Naive B cell (primary cell): ENCODE measurements around the gene WDR18. TPM values are rescaled to one million over a fixed set of nuclear protein-coding genes. Genes with fewer than 3 reads are reported as not detected.

Experiments
- ATAC-seq, 2 donors: fragments of 150-1000 bp; cut with Tn5 transposase; 2 replicates each; pipeline ENCODE4 v1.10.0; 2021; ENCODE audit warnings: low read depth in 2 of 2, mild to moderate bottlenecking in 2 of 2, moderate library complexity in 2 of 2
- DNase-seq: peaks from one replicate; pipeline ENCODE4 v3.0.0; 2022
- H3K27ac Mint-ChIP-seq, 6 donors: one replicate each; pipeline ENCODE4 v1.8.0; 2020 to 2022; ENCODE audit warnings: mild to moderate bottlenecking in 6 of 6, mixed read lengths in 6 of 6, moderate library complexity in 5 of 6, inconsistent platforms in 2 of 6
- H3K27me3 Mint-ChIP-seq, 3 donors: one replicate each; pipeline ENCODE4 v1.8.0; 2021 to 2022; ENCODE audit warnings: mixed read lengths in 3 of 3, mild to moderate bottlenecking in 1 of 3
- H3K36me3 Mint-ChIP-seq, 2 donors: one replicate each; pipeline ENCODE4 v1.8.0; 2020 to 2022; ENCODE audit warnings: mixed read lengths in 2 of 2, inconsistent platforms in 1 of 2, mild to moderate bottlenecking in 1 of 2
- H3K4me1 Mint-ChIP-seq, 3 donors: one replicate each; pipeline ENCODE4 v1.8.0; 2020 to 2022; ENCODE audit warnings: mixed read lengths in 3 of 3, inconsistent platforms in 1 of 3, mild to moderate bottlenecking in 1 of 3, moderate library complexity in 1 of 3
- H3K4me3 Mint-ChIP-seq, 8 donors: one replicate each; pipeline ENCODE4 v1.8.0; 2020 to 2022; ENCODE audit warnings: mild to moderate bottlenecking in 8 of 8, mixed read lengths in 8 of 8, moderate library complexity in 8 of 8, inconsistent platforms in 2 of 8
- H3K9me3 Mint-ChIP-seq, 7 donors: one replicate each; pipeline ENCODE4 v1.8.0; 2020 to 2022; ENCODE audit warnings: mixed read lengths in 7 of 7, mild to moderate bottlenecking in 5 of 7, inconsistent platforms in 2 of 7, moderate library complexity in 1 of 7
- polyA plus RNA-seq, 6 donors: library from polyadenylated mRNA; unstranded; fragments of 300-500 nt; fragmentation: Illumina TruSeq; gene quantifications; one replicate each; pipeline ENCODE4 v1.2.3, GENCODE V29; 2021; ENCODE audit warnings: low read depth in 6 of 6

The WDR18 gene, protein sequence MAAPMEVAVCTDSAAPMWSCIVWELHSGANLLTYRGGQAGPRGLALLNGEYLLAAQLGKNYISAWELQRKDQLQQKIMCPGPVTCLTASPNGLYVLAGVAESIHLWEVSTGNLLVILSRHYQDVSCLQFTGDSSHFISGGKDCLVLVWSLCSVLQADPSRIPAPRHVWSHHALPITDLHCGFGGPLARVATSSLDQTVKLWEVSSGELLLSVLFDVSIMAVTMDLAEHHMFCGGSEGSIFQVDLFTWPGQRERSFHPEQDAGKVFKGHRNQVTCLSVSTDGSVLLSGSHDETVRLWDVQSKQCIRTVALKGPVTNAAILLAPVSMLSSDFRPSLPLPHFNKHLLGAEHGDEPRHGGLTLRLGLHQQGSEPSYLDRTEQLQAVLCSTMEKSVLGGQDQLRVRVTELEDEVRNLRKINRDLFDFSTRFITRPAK
- 10 to 100 TPM; 39.9 to 64.1 (median 52.5) TPM for polyA plus RNA-seq

DNA sequence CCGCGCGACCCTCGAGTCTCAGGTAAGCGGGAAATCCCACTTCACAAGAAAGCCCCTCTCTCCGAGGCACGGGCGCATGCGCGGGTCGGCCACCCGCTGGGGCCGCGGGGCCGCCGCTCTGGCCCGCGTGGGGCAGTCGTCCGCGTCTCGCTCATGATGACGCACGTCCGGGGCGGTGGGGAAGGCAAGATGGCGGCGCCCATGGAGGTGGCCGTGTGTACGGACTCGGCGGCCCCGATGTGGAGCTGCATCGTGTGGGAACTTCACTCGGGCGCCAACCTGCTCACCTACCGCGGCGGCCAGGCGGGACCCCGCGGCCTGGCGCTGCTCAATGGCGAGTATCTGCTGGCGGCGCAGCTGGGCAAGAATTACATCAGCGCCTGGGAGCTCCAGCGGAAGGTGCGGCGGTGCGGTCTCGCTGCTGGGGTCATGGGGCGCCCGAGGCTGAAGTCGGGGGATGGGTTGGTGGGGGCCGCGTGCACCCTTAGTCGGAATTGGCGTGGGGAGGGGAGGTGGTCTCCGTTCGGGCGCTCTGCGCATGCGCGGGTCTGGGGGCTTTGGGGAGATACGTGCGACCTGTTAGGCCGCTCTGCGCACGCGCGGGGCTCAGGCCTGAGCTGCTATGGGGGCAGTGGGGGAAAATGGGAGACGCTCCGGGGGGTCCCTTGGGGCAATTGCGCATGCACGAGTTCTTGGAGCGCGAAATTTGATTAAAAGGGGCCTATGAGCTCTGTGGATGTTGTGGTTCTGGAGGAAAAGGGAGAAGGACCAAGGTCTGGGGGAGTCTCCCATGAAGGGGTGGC is at the start of gene WDR18:
WDR18 (plus strand) TSS at position 181 of the 803 bp plus-strand sequence; CDS start at position 190, 9 bp downstream.
- no peaks in the 10 kb centered on the region for H3K36me3 Mint-ChIP-seq
- ATAC-seq (peak; percentile 89 to 94), DNase-seq (peak; percentile 90)
- no peaks in the 10 kb centered on the region for H3K27me3 Mint-ChIP-seq
- peaks cover 12 to 27% (median 20%) of the 10 kb centered on the region in 3 donors for H3K4me1 Mint-ChIP-seq
- H3K4me3 Mint-ChIP-seq = peak within 1 kb of the TSS; percentile 90 to 99 (median 96)
- no peaks in the 10 kb centered on the region for H3K9me3 Mint-ChIP-seq
- peak within 1 kb of the TSS; percentile 89 to 97 (median 93) for H3K27ac Mint-ChIP-seq

DNA sequence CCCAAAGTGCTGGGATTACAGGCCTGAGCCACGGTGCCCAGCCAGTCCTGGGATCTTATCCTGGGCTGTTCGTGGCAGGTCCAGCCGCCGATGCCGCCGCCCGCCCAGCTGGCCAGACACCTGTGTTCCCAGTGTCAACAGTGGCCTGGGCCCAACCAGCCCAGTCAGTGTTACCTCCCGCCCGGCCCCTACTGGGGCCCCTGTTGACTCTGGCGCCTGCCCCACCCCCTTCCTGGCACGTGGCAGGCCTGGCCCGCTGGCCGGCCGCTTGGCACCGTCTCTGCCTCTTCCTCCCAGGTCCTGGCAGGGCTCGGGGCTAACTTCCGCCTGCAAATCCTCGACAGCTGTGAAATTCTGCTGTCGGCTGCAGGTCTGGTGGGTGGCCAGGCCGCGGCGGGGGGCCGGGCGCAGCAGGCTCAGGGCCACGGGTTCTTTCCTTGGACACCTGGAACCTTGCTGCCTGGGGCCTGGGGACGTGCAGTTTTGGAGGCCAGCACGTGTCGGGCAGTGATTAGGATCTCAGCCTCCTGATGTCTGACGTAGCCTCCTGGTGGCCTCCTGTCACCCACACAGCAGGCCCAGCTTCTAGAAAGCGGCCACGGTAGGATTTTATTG is 49.2 kb upstream of the WDR18 start:
- Mint-ChIP-seq H3K36me3 (no peaks in the 10 kb centered on the region), H3K27ac (peak overlapping the region in 2 of 6 donors; percentile 16 to 76), H3K4me1 (peaks cover 19 to 41% (median 22%) of the 10 kb centered on the region in 3 donors), H3K27me3 (no peaks in the 10 kb centered on the region), H3K4me3 (no peak overlapping the region), H3K9me3 (peaks cover 0 to 4% (median 0%) of the 10 kb centered on the region in 7 donors)
- ATAC-seq = peak in 1 of 2 donors; percentile 41
- no peak for DNase-seq

DNA sequence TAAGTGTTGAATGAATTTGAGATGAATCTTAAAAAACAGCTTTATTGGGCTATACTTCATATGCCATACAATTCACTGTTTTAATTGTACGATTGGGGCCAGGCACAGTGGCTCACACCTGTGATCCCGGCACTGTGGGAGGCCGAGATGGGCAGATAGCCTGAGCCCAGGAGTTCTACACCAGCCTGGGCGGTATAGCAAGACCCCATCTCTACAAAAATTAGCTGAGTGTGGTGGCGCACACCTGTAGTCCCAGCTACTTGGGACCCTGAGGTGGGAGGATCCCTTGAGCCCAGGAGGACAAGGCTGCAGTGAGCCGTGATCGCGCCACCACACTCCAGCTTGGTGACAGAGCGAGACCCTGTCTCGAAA is 48.0 kb upstream of the WDR18 start:
- H3K9me3 Mint-ChIP-seq = peaks cover 0 to 4% (median 0%) of the 10 kb centered on the region in 7 donors
- ATAC-seq (no peak), DNase-seq (no peak)
- H3K4me1 Mint-ChIP-seq = peaks cover 24 to 48% (median 28%) of the 10 kb centered on the region in 3 donors
- no peaks in the 10 kb centered on the region for H3K36me3 Mint-ChIP-seq
- H3K4me3 Mint-ChIP-seq = no peak overlapping the region
- no peaks in the 10 kb centered on the region for H3K27me3 Mint-ChIP-seq
- peak overlapping the region in 1 of 6 donors; percentile 36 for H3K27ac Mint-ChIP-seq

DNA sequence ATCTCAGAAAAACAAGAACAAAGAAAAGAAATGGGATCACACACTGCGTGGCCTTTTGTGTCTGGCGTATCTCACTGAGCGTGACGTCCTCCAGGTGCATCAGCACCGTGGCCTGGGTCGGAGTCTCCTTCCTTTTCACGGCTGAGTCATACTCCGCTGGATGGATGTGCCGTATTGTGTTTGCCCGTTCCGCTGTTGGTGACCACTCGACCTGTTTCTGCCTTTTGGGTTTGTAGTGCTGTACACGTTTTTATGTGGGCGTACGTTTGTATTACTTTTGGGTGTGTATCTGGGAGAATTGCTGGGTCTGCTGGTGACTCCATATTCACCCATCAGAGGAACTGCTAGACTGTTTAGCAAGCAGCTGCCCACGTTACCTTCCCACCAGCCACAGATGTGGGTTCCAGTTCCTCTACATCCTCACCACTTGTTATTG is 46.9 kb upstream of the WDR18 start:
- H3K9me3 Mint-ChIP-seq = peaks cover 0 to 4% (median 0%) of the 10 kb centered on the region in 7 donors
- peak overlapping the region in 2 of 8 donors; percentile 22 to 42 for H3K4me3 Mint-ChIP-seq
- H3K36me3 Mint-ChIP-seq = no peaks in the 10 kb centered on the region
- ATAC-seq (peak in 1 of 2 donors; percentile 15), DNase-seq (no peak)
- H3K27me3 Mint-ChIP-seq = no peaks in the 10 kb centered on the region
- H3K27ac Mint-ChIP-seq = peak overlapping the region; percentile 12 to 86 (median 76)
- peaks cover 26 to 51% (median 29%) of the 10 kb centered on the region in 3 donors for H3K4me1 Mint-ChIP-seq

DNA sequence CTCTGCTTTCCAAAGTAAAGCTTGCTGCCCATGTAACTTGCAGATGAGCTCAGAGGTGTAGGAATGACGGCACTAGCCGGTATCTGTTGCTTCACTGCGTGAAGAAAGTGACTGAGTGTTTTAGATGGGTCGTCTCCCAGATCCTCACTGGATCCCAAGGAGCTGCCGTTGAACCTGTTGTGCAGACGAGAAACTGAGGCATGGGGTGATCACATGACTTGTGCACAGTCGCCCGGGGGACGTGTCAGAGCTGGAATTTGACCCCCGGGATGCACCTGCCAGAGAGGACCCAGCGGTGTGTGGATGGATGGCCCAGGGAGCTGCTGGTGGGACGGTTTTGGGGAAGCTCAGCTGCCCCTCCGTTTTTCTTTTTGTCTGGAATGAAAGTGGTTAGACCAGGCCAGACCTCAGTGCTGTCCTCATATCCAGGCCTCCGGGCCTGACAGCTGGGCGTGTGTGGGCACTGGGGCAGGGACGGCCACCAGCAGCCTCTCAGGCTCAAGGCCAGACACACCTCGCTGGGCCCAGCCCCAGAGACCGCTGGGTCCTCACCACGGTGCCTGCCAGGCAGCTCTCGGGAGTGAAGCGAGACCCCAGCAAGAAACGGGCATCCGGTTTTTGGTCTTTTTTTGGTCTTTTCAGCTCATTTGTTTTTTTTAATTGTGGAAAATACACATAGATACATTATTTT is 45.8 kb upstream of the WDR18 start:
- Mint-ChIP-seq H3K36me3 (no peaks in the 10 kb centered on the region), H3K4me1 (peaks cover 19 to 40% (median 24%) of the 10 kb centered on the region in 3 donors), H3K9me3 (peaks cover 0 to 4% (median 0%) of the 10 kb centered on the region in 7 donors), H3K27me3 (no peaks in the 10 kb centered on the region), H3K4me3 (peak overlapping the region in 1 of 8 donors; percentile 51), H3K27ac (peak overlapping the region in 4 of 6 donors; percentile 35 to 82 (median 77))
- DNase-seq (no peak), ATAC-seq (no peak)

DNA sequence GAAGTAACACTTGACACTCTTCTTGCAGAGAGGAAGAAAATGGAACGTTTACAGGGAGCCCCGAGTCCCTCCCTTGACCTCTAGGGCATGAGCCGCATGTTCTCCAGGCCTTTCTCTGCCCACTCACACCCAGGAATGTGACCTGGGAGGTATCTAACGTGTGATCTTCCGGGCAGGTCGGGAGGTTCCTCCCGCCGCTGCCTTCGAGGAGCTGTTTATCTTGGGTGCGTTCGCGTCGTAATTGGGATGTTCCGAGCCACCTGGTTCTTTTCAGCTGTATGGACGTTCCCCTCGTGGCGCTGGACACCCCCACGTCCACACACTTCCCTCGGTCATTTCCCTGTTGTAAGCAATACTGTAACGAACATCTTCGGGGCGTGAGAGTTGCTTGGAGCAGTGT is 44.7 kb upstream of the WDR18 start:
- Mint-ChIP-seq H3K4me1 (peaks cover 19 to 35% (median 24%) of the 10 kb centered on the region in 3 donors), H3K4me3 (peak overlapping the region in 3 of 8 donors; percentile 81 to 87 (median 83)), H3K27me3 (no peaks in the 10 kb centered on the region), H3K9me3 (peaks cover 0 to 4% (median 0%) of the 10 kb centered on the region in 7 donors), H3K36me3 (no peaks in the 10 kb centered on the region), H3K27ac (peak overlapping the region in 3 of 6 donors; percentile 44 to 89 (median 73))
- DNase-seq (no peak), ATAC-seq (no peak)

DNA sequence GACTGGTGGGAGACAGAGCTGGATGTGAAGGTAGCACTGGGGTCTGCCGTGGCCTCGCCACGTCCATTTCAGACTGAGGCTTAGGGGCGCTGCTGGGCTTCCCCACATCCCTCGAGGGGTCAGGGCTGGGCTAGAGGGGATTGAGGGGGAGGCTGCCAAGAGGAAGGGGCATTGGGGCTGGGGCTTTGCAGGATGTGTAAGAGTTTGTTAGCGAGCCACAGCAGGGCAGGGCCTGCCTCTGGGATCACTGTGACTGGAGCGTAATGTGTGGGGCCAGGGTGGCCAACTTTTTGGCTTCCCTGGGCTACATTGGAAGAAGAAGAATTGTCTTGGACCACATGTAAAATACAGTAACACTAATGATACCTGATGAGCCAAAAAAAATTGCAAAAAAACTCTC is 44.2 kb upstream of the WDR18 start:
- no peaks in the 10 kb centered on the region for H3K36me3 Mint-ChIP-seq
- peak overlapping the region; percentile 75 to 93 (median 88) for H3K27ac Mint-ChIP-seq
- no peaks in the 10 kb centered on the region for H3K27me3 Mint-ChIP-seq
- H3K9me3 Mint-ChIP-seq = peaks cover 0 to 4% (median 0%) of the 10 kb centered on the region in 7 donors
- ATAC-seq (no peak), DNase-seq (no peak)
- peak overlapping the region; percentile 78 to 90 (median 83) for H3K4me3 Mint-ChIP-seq
- H3K4me1 Mint-ChIP-seq = peaks cover 19 to 37% (median 26%) of the 10 kb centered on the region in 3 donors

DNA sequence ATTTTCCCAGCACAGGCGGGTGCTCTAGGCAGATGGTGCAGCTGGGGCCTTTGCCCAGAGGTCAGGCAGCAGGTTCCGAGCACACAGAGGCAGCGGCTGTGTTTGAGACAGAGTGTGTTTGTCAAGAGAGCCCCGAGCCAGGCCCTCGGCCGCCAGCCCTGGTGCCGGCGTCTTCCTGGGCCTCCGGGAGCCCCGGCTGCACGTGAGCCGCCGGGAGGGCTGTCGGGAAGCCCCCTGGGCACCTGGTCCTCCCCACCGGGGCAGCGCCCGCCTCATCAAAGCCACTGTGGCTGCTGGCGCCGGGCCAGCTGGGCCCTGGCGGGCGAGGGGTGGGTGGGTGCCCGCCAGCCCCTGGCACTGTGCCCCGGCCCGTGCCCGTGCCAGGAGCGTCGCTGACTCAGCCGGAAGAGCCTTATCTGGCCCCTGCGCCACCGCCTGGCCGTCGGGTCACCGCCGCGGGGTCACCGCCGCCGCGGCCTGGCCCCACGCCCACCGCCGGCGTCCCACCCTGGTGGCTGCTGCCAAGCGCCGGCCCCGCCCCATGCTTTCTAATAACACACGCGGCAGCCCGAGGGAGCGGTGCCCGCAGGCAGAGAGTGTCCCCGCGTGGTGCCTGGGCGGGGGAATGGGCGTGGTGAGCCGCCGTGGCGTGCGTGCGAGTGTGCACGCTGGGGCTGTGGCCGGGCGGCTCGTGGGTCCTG is 43.4 kb upstream of the WDR18 start:
- Mint-ChIP-seq H3K4me1 (peaks cover 19 to 32% (median 26%) of the 10 kb centered on the region in 3 donors), H3K9me3 (peaks cover 0 to 4% (median 0%) of the 10 kb centered on the region in 7 donors), H3K4me3 (peak overlapping the region; percentile 78 to 91 (median 84)), H3K36me3 (no peaks in the 10 kb centered on the region), H3K27ac (peak overlapping the region in 4 of 6 donors; percentile 74 to 94 (median 91)), H3K27me3 (no peaks in the 10 kb centered on the region)
- peak; percentile 73 to 76 for ATAC-seq
- peak; percentile 72 for DNase-seq

DNA sequence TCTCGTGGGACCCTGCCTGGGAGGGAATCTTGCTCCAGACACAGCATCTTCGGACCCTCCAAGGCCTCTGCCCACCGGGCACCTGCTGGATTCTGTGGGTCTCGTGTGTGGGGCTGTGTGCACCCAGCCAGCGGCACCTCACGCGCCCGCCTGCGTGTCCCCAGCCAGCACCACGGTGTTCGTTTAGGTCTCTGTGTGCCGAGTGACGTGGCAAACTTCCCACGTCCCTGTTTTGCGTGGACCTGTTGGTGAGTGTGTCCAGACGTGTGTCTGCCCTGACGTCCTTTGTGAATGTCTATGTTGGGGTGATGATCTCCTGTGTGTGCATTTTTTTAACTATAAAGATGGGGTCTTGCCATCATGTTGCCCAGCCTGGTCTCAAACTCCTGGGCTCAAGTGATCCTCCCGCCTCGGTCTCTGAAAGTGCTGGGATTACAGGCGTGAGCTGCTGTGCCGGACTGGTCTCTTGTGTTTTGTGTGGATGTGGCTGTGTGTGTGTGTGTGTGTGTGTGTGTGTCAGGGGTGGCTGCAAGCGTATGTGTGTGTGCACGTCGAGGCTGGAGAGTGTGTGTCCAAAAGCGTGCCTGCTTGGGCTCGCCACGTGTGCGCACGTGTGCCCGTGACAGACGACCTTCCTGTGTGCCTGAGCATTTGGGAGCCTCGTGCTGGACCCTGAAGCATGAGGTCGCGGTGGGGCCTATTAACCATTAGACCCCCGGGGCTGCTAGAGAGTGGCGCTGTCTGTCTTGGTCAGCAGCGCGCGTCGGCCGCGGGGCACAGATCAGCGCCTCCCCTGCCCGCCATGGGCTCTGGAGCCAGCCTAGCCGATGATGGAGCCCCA is 42.6 kb upstream of the WDR18 start:
- peaks cover 19 to 29% (median 27%) of the 10 kb centered on the region in 3 donors for H3K4me1 Mint-ChIP-seq
- peak overlapping the region; percentile 71 to 91 (median 84) for H3K4me3 Mint-ChIP-seq
- ATAC-seq (peak in 1 of 2 donors; percentile 5), DNase-seq (no peak)
- H3K27me3 Mint-ChIP-seq = no peaks in the 10 kb centered on the region
- H3K27ac Mint-ChIP-seq = peak overlapping the region in 5 of 6 donors; percentile 74 to 94 (median 89)
- peaks cover 0 to 4% (median 0%) of the 10 kb centered on the region in 7 donors for H3K9me3 Mint-ChIP-seq
- no peaks in the 10 kb centered on the region for H3K36me3 Mint-ChIP-seq

DNA sequence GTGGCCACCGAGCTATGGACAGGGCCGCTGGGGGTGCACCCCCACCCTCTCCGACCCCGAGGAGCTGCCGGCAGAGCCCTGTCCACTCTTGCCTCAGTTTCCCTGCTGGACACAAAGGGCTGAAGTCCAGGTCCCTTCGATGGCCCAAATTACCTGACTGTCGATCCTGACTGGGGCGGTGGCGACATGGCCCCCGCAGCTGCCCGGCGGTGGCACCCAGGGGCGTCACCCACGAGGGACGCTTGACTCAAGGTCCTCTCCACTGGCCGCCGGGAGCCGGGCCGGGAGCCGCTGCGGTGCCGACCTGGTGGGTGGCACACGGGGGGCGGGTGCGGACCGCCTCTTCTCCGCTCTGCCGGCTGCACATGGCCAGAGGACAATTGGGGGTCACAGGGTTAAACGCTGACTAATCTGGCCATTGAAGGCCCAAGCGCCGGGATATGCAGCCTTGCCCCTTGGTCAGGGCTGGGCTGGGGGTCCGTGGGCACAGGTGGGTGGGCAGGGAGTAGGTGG is 42.0 kb upstream of the WDR18 start:
- no peaks in the 10 kb centered on the region for H3K36me3 Mint-ChIP-seq

DNA sequence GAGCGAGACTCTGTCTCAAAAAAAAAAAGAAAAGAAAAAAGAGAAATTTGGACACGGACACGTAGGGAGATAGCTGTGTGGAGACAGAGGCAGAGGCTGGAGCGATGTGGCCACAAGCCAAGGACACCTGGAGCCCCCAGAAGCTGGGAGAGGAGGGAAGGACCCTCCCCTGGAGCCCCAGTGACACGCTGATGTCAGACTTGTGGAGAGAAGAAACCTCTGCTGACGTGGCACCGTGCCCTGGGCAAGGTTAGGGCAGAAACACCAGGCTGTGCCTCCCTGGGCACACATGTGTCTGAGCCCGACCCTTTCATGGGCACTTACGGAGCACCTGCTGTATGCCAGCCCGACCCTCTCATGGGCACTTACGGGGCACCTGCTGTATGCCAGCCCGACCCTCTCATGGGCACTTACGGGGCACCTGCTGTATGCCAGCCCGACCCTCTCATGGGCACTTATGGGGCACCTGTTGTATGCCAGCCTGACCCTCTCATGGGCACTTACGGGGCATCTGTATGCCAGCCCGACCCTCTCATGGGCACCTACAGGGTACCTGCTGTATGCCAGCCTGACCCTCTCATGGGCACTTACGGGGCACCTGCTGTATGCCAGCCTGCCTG is 40.5 kb upstream of the WDR18 start:
- peak overlapping the region in 5 of 6 donors; percentile 49 to 97 (median 96) for H3K27ac Mint-ChIP-seq
- H3K4me1 Mint-ChIP-seq = peaks cover 28 to 43% (median 40%) of the 10 kb centered on the region in 3 donors
- peak overlapping the region in 4 of 8 donors; percentile 45 to 57 (median 49) for H3K4me3 Mint-ChIP-seq
- H3K36me3 Mint-ChIP-seq = no peaks in the 10 kb centered on the region
- DNase-seq (no peak), ATAC-seq (no peak)
- H3K9me3 Mint-ChIP-seq = peaks cover 0 to 2% (median 0%) of the 10 kb centered on the region in 7 donors
- H3K27me3 Mint-ChIP-seq = no peaks in the 10 kb centered on the region

More for the DNA sequence above, 42.0 kb upstream of the WDR18 start:
- no peaks in the 10 kb centered on the region for H3K27me3 Mint-ChIP-seq
- H3K4me3 Mint-ChIP-seq = peak overlapping the region in 2 of 8 donors; percentile 53 to 79
- no peak overlapping the region for H3K27ac Mint-ChIP-seq
- no peak for ATAC-seq
- peaks cover 0 to 3% (median 0%) of the 10 kb centered on the region in 7 donors for H3K9me3 Mint-ChIP-seq
- no peak for DNase-seq
- peaks cover 21 to 33% (median 26%) of the 10 kb centered on the region in 3 donors for H3K4me1 Mint-ChIP-seq
